ENCODE results near the gene MCC.

Gene MCC

DNA sequence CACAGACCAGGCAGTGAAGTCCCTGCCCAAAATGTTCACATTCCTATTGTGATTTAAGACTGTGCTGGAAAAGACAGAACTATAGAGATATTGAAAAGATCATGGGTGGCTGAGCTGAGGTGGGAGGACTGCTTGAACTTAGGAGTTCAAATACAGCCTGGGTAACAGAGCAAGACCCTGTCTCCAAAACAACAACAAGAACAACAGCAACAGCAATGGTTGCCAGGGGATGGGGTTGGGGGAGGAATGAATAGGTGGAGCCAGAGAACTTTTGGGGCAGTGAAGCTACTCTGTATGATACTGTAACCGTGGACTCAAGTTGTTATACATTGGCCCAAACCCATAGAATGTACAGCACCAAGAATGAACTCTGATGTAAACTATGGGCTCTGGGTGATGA is 423.4 kb downstream of the MCC start:
- DNase-seq, result no peak

GRCh38 chr5:113063927-113064326 is 424.3 kb downstream of the MCC start:
- no peak for DNase-seq

DNA sequence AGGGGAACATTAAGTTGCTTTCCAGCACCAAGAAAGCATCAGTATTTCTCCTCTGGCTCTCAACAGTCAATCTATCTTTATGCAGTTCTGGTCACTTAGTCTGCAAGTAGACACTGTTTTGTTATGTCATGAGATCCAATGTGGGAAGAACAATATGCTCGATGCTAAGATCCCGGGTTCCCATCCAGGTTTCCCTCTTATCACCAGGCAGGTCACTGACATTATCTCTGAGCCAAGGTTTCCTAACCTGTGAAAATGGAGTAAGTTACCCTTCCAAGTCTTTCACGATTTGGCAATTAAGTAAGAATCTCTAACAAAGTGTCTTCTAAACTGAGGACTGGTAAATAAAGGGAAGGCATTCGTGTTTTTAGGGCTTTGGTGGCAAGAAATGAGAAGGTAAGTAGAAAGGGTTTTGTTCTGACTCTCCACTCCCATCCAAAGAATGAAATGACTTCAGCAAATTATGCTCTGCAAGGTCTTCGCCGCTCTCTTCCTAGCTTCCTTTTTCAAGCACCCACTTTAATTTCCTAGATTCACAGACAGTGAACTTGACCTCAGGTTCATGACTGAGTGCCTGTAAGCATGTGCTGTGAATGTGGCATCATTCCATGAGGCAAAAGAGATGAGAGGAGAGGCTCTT is 425.3 kb downstream of the MCC start:
- DNase-seq, result no peak

GRCh38 chr5:113061846-113062780 is 426.1 kb downstream of the MCC start:
- DNase-seq, result no peak

DNA sequence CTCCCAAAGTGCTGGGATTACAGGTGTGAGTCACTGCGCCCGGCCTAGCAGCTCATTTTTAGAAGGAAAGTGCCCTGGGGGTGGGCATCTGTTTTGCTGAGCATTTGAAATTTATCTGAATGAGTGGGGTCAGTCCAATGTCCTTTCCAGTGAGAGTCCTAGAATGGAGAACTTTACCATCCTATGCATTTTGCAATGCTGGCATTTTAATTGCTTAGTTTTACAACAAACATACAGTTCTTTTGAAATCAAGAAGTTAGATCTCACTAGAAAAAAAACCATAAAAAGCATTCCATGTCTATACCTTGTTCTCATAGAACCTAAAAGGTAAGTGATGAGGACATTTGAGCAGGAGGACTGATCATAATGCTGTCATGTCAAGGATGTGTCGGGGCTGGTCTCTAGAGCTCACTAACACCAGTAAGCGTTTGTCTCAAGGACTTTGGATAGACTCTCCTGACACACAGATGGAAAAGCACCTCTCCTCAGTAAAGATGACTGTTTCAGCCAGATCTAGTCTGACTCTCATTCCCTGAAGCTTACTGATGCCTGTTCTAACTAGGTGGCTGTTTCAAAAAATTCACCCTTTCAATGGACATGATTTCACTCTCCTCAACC is 427.7 kb downstream of the MCC start:
- DNase-seq, result no peak

DNA sequence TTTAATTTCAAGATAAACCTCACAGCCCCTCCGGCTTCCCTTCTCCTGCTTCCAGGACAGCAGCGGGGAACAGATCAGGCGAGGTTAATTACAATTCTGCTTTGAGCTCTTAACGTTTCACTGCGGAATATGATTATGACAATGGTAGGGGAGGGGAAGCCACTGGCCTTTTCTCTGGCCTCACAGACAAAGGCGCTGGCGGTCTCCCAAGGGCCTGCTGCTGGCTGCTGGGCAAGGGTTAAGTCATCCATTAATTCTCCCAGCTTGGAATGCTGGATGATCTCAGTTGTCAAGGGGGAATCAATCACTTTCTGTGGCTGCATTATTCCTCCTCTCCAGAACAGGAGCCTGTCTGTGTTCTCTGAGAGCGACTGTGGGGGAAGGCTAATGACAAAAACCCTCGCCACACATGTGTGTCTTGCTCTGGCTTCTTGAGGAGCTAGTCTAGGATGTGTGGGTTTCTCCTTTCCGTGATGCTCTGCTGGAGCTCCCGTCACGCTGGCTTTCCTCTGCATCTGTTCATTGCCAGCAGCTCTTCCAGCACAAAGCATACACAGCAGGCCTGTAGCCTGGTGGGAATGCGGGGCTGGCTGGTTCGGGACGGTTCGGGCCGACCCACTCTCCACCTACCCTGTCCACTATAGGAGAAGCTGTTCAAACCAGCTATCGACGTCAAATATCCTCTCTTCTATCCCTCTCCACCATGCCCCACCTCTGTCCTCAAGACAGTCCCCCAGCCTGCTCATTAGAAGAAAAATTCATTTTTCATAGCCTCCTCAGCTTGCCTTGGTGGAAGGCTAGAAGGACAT is 428.8 kb downstream of the MCC start:
- DNase-seq, result no peak

DNA sequence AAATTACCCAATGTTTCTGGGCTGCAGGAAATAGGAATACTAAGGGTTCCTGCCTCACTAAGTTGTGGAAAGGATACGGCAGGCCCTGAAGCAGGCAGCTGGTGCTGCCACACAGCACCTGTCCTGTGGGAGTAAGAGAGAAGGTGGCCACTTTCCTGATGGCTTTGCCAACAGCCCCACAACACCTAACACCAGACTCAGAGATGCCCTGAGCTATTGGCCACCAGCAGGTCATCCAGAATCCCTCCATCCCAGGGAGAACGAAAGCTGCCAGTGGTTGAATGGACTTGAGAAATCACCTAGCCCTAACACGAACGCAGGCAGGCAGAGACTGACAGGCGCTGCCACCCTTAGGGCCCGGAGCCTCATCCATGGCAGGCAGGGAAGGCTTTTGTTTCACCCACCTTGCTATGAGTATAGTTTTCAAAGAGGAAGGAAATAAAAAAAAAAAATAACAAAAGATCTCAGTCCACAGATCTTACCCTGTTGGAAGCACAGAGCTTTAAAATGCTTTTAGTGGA is 429.5 kb downstream of the MCC start:
- DNase-seq, result no peak

DNA sequence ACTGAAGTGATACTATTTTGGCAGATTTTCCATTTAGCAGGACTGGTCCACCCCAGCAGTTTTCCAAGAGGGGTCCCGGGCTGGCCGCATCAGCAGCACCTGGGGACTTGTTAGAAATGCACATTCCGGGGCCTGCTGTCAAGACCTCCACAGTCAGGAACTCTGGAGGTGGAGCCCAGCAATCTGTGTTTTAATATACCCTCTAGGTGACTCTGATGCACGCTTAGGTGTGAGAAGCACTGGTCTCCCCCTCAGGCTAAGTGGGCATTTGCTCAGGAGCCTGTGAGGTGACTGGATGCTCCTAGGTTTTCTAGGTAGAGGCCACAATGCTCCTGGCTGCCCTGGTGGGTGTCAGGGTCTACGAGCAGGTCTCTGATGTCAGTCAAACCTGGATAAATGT is 430.0 kb downstream of the MCC start:
- DNase-seq, result no peak

DNA sequence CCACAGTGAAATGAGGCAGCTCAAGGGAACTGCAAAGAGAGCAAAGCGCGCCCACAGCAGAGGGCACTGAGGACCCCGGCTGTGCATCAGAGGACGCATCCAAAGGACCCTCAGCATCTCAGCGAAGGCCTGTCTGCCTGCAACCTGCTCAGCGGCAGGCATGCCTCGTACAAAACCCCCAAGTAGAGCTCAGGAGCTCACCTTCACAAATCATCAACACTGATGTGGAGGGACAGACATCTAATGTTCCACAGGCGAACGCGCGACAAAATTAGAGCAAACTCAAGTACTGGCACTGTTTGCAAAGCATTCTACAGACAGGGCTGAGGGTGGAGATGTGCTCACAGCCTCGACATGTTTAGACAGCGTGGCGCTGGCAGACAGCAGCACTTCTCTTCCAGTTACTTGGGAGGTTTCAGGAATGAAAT is 430.7 kb downstream of the MCC start:
- DNase-seq, result no peak

GRCh38 chr5:113056988-113057387 is 431.3 kb downstream of the MCC start:
- DNase-seq, result no peak

- no peak for DNase-seq
Observed at GRCh38 chr5:113054899-113055298, 433.4 kb downstream of the MCC start.

DNA sequence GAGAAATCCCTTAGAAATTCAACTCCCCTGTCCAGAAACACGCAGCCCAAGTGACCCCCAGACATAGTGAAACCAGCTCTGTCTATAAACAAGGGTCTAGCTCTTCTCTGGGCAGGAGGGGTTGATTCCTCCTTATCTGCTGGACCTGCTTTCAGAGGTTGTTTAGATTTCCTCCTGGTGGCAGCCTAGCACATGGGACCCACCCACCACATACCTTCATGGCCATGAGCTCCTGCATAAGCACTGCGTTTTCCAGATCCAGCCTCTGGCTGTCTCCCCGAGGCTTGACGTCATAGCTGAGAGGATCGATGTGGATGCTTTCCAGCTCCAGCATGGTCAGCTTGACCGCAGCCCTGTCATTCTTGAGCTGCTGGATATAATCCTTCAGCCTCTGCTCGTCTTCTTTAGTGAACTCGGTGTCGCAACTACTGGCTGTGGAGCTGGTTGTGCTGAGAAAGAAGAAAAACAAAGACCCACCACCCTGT is 434.7 kb downstream of the MCC start:
- no peak for DNase-seq

GRCh38 chr5:113052041-113052795 is 436.0 kb downstream of the MCC start:
- DNase-seq, result no peak

GRCh38 chr5:113050721-113051382 is 437.4 kb downstream of the MCC start:
- no peak for DNase-seq

DNA sequence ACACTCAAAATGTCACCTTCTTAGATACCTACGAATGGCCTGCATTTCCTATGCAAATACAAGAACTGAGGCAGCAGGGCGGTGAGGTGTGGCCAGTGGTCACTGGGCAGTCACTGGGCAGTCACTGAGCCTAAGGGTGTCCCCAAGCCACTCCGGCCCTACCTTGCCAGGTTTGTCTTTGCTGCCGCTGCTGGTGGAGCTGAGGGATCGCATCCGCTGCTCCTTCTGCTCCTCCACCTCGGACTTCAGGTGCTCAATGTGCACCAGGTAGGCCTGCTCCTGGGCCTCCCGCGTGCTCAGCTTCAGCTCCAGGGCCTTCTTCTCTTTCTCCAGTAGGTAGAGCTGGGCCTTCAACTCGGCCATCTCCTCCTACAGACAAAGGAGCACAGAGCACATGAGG is 439.3 kb downstream of the MCC start:
- DNase-seq, result no peak

DNA sequence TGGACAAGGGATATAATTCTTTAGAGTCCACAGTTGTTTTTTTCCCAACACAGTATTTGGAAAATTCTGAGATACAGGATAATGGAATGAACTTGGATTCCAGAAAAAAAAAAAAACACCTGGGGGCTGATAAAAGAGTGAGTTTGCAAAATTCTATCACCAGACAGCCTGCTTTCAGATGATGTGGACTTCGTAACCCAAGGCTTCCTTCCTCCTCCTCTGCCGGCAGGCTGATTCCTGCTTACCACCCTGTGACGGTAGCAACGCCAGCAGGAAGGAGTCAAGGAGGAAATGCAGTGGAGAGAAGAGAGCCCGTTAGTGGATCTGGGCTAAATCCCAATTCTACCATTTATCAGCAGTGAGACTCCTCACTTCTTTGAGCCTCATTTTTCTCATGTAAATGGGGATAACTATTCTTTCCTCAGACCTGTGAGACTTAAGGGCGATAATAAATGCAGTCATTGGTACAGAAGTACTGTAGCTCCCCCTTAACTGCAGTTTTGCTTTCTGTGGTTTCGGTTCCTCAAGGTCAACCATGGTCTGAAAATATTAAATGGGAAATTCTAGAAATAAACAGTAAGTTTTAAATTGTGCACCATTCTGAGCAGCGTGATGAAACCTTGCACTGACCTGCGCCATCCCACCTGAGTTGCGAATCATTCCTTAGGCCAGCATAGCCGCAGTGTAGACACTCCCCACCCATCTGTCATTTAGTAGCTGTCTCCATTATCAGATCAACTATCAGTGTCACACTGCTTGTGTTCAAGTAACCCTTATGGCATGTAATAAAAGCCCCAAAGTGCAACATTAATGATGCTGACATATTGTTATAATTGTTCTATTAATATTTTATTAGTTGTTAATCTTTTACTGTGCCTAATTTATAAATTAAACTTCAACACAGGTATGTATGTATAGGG is 440.3 kb downstream of the MCC start:
- DNase-seq, result no peak

- no peak for DNase-seq
Observed at GRCh38 chr5:113047234-113047633, 441.0 kb downstream of the MCC start.

DNA sequence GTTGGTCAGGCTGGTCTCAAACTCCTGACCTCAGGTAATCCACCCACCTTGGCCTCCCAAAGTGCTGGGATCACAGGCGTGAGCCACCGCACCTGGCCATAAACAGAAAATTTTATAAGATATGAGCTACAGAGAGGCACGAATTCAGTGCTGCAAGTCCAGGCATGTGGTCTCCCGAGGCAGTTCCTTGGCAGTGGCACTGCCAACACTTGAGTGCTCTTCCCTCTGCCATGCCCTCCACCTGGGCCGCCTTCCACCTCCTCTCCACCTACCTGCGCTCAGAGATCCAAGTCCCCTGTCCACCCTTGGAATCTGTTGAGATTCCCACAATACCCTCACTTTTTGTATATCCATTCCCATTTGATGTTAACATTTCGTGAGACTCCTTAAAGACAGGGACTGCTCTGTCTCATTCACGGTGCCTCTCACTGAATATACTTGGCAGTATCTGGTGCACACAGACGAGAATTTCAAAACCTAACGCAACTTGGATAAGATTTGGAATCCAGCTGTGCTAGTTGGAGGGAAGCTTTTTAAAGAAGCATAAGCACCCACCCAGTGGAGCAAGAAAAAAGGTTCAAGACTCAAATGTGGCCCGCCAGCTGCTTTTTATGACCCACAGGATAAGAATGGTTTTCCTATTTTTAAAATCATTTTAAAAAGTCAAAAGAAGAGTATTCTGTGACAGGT is 443.3 kb downstream of the MCC start:
- DNase-seq, result no peak

DNA sequence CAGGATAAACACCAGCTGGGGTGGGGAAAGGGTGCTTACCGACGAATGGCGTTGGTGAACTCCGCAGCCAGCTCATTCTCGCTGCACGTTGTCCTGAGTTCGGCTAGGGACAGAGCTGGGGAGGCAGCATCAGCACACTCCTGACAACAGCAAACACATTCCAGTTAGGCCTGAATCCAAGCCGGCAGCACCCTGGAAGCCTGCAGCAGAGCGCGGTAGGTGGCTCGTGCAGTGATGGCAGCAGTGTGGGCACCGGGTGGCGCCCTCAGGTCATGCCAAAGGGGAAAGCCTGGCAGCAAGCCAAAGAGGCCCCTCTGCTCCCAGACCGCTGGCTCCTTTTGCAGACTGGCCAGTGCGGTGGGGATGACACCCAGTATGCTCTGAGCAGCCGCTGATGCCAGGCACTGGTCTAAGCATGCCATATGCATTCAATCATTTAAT is 444.7 kb downstream of the MCC start:
- no peak for DNase-seq

Data from activated gamma-delta T cell (primary cell).